ENCODE data around the gene L3MBTL3.

DNA sequence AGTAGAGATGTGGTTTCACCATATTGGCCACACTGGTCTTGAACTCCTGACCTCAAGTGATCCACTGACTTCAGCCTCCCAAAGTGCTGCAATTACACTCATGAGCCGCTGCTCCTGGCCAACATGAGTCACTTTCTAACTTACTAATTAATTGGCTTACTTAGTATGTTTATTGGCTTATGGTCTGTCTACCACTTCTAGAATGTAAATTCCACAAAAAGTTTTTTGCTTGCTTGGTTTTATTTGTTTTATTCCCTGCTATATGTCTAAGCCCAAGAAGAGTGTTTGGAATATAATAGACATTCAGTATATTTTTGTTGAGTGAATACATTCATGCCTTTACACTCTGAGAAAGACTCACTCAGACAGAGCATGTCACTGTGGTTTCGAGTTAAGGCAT, 118.4 kb downstream of the L3MBTL3 start:
- TF ChIP-seq CTCF (conservative IDR thresholded peaks at IDR 0.05), result no peak
- no peak for TF ChIP-seq ZFX (IDR thresholded peaks at IDR 0.05)
